ENCODE measurements around the gene ZNF205.

Gene ZNF205

GRCh38 chr16:3085868-3086595, 26.4 kb upstream of the ZNF205 start:
- DNase-seq = no peak

- DNase-seq = no peak
Observed at GRCh38 chr16:3086596-3087242, 25.7 kb upstream of the ZNF205 start.

GRCh38 chr16:3087243-3088235, 24.8 kb upstream of the ZNF205 start:
- DNase-seq = no peak

GRCh38 chr16:3088450-3088849, 23.9 kb upstream of the ZNF205 start:
- no peak for DNase-seq

- no peak for DNase-seq
Observed at GRCh38 chr16:3088925-3089716, 23.3 kb upstream of the ZNF205 start.

- DNase-seq = no peak
Observed at GRCh38 chr16:3089717-3090592, 22.4 kb upstream of the ZNF205 start.

- no peak for DNase-seq
Observed at GRCh38 chr16:3091551-3091950, 20.8 kb upstream of the ZNF205 start.

- DNase-seq = no peak
Observed at GRCh38 chr16:3092501-3092941, 19.9 kb upstream of the ZNF205 start.

GRCh38 chr16:3094289-3095027, 17.9 kb upstream of the ZNF205 start:
- no peak for DNase-seq

- peak; percentile 36 for DNase-seq
Observed at GRCh38 chr16:3095869-3096268, 16.5 kb upstream of the ZNF205 start.

- DNase-seq = no peak
Observed at GRCh38 chr16:3096362-3096761, 16.0 kb upstream of the ZNF205 start.

- no peak for DNase-seq
Observed at GRCh38 chr16:3097266-3097665, 15.1 kb upstream of the ZNF205 start.

GRCh38 chr16:3098459-3099394, 13.7 kb upstream of the ZNF205 start, which contains the start of gene ZSCAN10:
ZSCAN10 (minus strand) TSS chr16:3099294; CDS start chr16:3092937, 6,357 bp downstream.
- no peak for DNase-seq

- DNase-seq = no peak
Observed at GRCh38 chr16:3099395-3099731, 13.0 kb upstream of the ZNF205 start.

GRCh38 chr16:3099732-3100499, 12.5 kb upstream of the ZNF205 start:
- peak; percentile 87 for DNase-seq

- DNase-seq = peak; percentile 17
Observed at GRCh38 chr16:3101018-3101840, 11.2 kb upstream of the ZNF205 start.

GRCh38 chr16:3101841-3102470, 10.4 kb upstream of the ZNF205 start:
- DNase-seq = no peak
